Tongue (tissue), 2 donors: ENCODE data around the gene PNCK. TPM values are rescaled to one million over a fixed set of nuclear protein-coding genes. Genes with fewer than 3 reads are reported as not detected.
"Not testable (repeated sequence)": the region's sequence is repeated elsewhere in the genome, so short reads cannot be mapped to it uniquely, and the experiment has no call there.

Experiments used
- DNase-seq: peaks from one replicate; pipeline ENCODE4 v3.0.0-alpha.2; 2015
- total RNA-seq: library from RNA; depleted of rRNA; stranded (reverse); fragments of >200 nt; gene quantifications from one replicate; pipeline ENCODE4 v1.2.3, GENCODE V29; 2014

PNCK gene
- total RNA-seq, 1 donor from 2014 or later, result 0.92 TPM

- DNase-seq, result not testable (repeated sequence)
Observed at GRCh38 chrX:153699210-153699783, 25.7 kb upstream of the PNCK start.

GRCh38 chrX:153697924-153698865 is 24.6 kb upstream of the PNCK start:
- no peak for DNase-seq

GRCh38 chrX:153696986-153697722 is 23.5 kb upstream of the PNCK start:
- not testable (repeated sequence) for DNase-seq

GRCh38 chrX:153696538-153696937 is 22.9 kb upstream of the PNCK start:
- not testable (repeated sequence) for DNase-seq

- DNase-seq, result no peak
Observed at GRCh38 chrX:153696100-153696499, 22.5 kb upstream of the PNCK start.

- no peak for DNase-seq
Observed at GRCh38 chrX:153694687-153695270, 21.2 kb upstream of the PNCK start.

- DNase-seq, result not testable (repeated sequence)
Observed at GRCh38 chrX:153694256-153694655, 20.6 kb upstream of the PNCK start.

- DNase-seq, result no peak
Observed at GRCh38 chrX:153693216-153694086, 19.8 kb upstream of the PNCK start.

GRCh38 chrX:153692611-153693156 is 19.1 kb upstream of the PNCK start:
- peak; percentile 32 for DNase-seq

GRCh38 chrX:153692003-153692402 is 18.4 kb upstream of the PNCK start:
- DNase-seq, result no peak

GRCh38 chrX:153691032-153691827 is 17.6 kb upstream of the PNCK start:
- not testable (repeated sequence) for DNase-seq

- DNase-seq, result no peak
Observed at GRCh38 chrX:153690466-153690865, 16.9 kb upstream of the PNCK start.

GRCh38 chrX:153689654-153690465 is 16.2 kb upstream of the PNCK start:
- no peak for DNase-seq

GRCh38 chrX:153688911-153689590 is 15.4 kb upstream of the PNCK start:
- DNase-seq, result peak; percentile 40

GRCh38 chrX:153688506-153688905 is 14.9 kb upstream of the PNCK start:
- no peak for DNase-seq

GRCh38 chrX:153688071-153688470 is 14.5 kb upstream of the PNCK start:
- DNase-seq, result no peak

GRCh38 chrX:153687121-153688039 is 13.8 kb upstream of the PNCK start, which contains the start of gene SLC6A8:
Gene SLC6A8 (plus strand): TSS chrX:153687926. CDS start chrX:153688575, 649 bp downstream.
- DNase-seq, result peak; percentile 82
